Central memory CD8-positive, alpha-beta T cell (primary cell): ENCODE data around the gene MYL7.

Experiments
- ATAC-seq: fragments of 150-1000 bp; cut with Tn5 transposase; replicated peaks from 2 replicates; pipeline ENCODE4 v1.10.0; 2022; ENCODE audit warnings: mild to moderate bottlenecking, moderate FRiP score, moderate number of reproducible peaks; ENCODE audit not compliant: poor library complexity, severe bottlenecking; ENCODE audit errors: extremely low read depth
- DNase-seq, 2 donors: peaks; one replicate each; pipeline ENCODE4 v3.0.0; 2021; ENCODE audit warnings: low spot score in 2 of 2
- H3K27ac Mint-ChIP-seq: one replicate; pipeline ENCODE4 v1.8.0; 2022; ENCODE audit warnings: low read depth, mild to moderate bottlenecking, moderate library complexity, mixed read lengths
- H3K27me3 Mint-ChIP-seq: one replicate; pipeline ENCODE4 v1.8.0; 2022; ENCODE audit warnings: mixed read lengths
- H3K36me3 Mint-ChIP-seq: one replicate; pipeline ENCODE4 v1.8.0; 2022; ENCODE audit warnings: mild to moderate bottlenecking, moderate library complexity, mixed read lengths; ENCODE audit not compliant: insufficient read depth
- H3K4me1 Mint-ChIP-seq: one replicate; pipeline ENCODE4 v1.8.0; 2022; ENCODE audit warnings: mixed read lengths
- H3K4me3 Mint-ChIP-seq: one replicate; pipeline ENCODE4 v1.8.0; 2022; ENCODE audit warnings: mild to moderate bottlenecking, moderate library complexity, mixed read lengths
- H3K9me3 Mint-ChIP-seq: one replicate; pipeline ENCODE4 v1.8.0; 2022; ENCODE audit warnings: mixed read lengths

The MYL7 gene

GRCh38 chr7:44144426-44144967 is 3.4 kb upstream of the MYL7 start:
- H3K4me3 Mint-ChIP-seq = no peak overlapping the region
- no peaks in the 10 kb centered on the region for H3K36me3 Mint-ChIP-seq
- ATAC-seq = no peak

GRCh38 chr7:44143646-44144250 is 2.6 kb upstream of the MYL7 start:
- Mint-ChIP-seq H3K4me3 (no peak overlapping the region), H3K4me1 (no peaks in the 10 kb centered on the region), H3K27ac (no peak overlapping the region), H3K9me3 (no peaks in the 10 kb centered on the region), H3K27me3 (peaks cover 30% of the 10 kb centered on the region), H3K36me3 (no peaks in the 10 kb centered on the region)
- DNase-seq (no peak), ATAC-seq (no peak)

More at GRCh38 chr7:44144426-44144967, 3.4 kb upstream of the MYL7 start:
- DNase-seq = no peak
- Mint-ChIP-seq H3K27ac (no peak overlapping the region), H3K9me3 (no peaks in the 10 kb centered on the region), H3K4me1 (no peaks in the 10 kb centered on the region), H3K27me3 (peaks cover 23% of the 10 kb centered on the region)

DNA sequence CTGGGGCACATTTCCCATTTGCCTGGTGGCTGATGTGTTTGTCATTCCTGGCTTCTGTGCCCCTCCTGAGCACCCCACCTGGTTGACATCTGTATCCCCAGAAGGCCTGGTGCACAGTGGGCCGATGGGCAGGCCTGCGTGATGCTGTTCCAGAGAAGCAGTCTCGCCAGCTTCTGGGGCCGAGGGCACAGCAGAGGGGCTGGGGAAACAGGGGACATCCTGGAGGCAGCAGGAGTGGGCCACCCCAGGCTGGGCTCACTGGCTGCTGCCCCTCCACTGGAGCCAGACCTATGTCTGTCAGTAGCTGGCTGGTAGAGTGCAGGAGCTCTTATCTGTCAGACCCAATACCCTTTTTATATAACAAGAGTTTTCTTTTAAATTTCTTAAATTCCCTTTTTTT is 896 bp upstream of the MYL7 start:
- no peak for ATAC-seq
- Mint-ChIP-seq H3K27me3 (peaks cover 37% of the 10 kb centered on the region), H3K4me1 (no peaks in the 10 kb centered on the region), H3K4me3 (no peak overlapping the region), H3K36me3 (no peaks in the 10 kb centered on the region), H3K9me3 (no peaks in the 10 kb centered on the region), H3K27ac (no peak overlapping the region)
- DNase-seq = no peak

- H3K27me3 Mint-ChIP-seq = peaks cover 33% of the 10 kb centered on the region
- no peak overlapping the region for H3K27ac Mint-ChIP-seq
- no peaks in the 10 kb centered on the region for H3K4me1 Mint-ChIP-seq
- no peaks in the 10 kb centered on the region for H3K9me3 Mint-ChIP-seq
- DNase-seq = no peak
- no peak for ATAC-seq
- peaks cover 2% of the 10 kb centered on the region for H3K36me3 Mint-ChIP-seq
- H3K4me3 Mint-ChIP-seq = no peak overlapping the region
Observed at GRCh38 chr7:44140341-44140740, 791 bp downstream of the MYL7 start.

DNA sequence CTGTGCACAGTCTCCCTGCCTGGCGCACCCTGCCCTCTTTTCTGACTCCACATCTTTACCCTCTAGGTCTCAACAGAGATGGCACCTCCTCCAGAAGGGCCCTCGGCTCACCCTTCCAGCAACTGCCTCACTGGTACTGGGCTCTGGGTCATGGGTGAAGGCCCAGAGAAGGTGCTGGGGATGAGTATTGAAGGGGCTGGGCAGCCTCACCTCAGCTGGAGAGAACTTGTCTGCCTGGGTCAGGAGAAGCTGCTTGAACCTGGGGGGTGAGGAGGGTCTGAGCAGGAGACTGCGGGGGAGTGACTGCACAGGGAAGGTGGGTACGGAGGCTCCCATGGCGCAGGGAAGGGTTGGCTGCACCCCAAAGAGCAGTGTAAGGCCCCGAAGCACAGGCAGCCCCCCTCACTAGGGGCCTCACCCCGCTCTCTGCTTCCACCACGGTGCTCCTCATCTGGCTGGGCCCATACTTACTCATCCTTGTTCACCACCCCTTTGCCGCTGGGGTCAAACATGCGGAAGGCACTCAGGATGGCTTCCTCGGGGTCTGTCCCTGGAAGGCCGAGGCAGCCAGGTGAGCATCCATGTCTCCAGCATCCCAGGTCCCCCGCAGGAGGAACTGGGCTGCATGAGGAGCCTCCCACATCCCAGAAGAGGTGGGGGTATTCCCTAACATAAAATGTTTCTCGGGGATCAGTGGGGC is 1.7 kb downstream of the MYL7 start:
- no peak overlapping the region for H3K4me3 Mint-ChIP-seq
- ATAC-seq (no peak), DNase-seq (no peak)
- H3K4me1 Mint-ChIP-seq = no peaks in the 10 kb centered on the region
- peaks cover 24% of the 10 kb centered on the region for H3K27me3 Mint-ChIP-seq
- no peak overlapping the region for H3K27ac Mint-ChIP-seq
- peaks cover 2% of the 10 kb centered on the region for H3K36me3 Mint-ChIP-seq
- no peaks in the 10 kb centered on the region for H3K9me3 Mint-ChIP-seq

DNA sequence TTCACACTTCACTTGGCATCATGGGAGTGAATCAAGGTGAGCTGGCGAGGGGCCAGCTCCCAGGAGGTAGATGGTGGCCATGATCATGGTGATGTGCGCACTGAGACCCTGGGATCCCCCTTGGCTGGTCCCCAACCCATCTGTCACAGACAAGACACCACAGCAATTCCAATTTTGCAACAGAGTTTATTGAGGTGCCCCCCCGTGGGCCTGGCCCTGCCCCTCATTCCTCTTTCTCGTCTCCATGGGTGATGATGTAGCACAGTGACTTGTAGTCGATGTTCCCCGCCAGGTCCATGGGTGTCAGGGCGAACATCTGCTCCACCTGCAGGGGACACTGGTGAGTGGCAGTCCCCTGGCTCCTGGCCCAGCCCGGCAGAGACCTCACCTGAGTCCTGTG is 2.4 kb downstream of the MYL7 start:
- Mint-ChIP-seq H3K27me3 (peaks cover 24% of the 10 kb centered on the region), H3K9me3 (no peaks in the 10 kb centered on the region), H3K36me3 (peaks cover 2% of the 10 kb centered on the region), H3K27ac (no peak overlapping the region), H3K4me3 (no peak overlapping the region), H3K4me1 (no peaks in the 10 kb centered on the region)
- DNase-seq = no peak
- ATAC-seq = no peak

- Mint-ChIP-seq H3K27me3 (peaks cover 24% of the 10 kb centered on the region), H3K4me3 (no peak overlapping the region), H3K4me1 (no peaks in the 10 kb centered on the region), H3K36me3 (peaks cover 2% of the 10 kb centered on the region), H3K9me3 (no peaks in the 10 kb centered on the region), H3K27ac (no peak overlapping the region)
- ATAC-seq = no peak
- no peak for DNase-seq
Observed at GRCh38 chr7:44136731-44137130, 4.4 kb downstream of the MYL7 start.

DNA sequence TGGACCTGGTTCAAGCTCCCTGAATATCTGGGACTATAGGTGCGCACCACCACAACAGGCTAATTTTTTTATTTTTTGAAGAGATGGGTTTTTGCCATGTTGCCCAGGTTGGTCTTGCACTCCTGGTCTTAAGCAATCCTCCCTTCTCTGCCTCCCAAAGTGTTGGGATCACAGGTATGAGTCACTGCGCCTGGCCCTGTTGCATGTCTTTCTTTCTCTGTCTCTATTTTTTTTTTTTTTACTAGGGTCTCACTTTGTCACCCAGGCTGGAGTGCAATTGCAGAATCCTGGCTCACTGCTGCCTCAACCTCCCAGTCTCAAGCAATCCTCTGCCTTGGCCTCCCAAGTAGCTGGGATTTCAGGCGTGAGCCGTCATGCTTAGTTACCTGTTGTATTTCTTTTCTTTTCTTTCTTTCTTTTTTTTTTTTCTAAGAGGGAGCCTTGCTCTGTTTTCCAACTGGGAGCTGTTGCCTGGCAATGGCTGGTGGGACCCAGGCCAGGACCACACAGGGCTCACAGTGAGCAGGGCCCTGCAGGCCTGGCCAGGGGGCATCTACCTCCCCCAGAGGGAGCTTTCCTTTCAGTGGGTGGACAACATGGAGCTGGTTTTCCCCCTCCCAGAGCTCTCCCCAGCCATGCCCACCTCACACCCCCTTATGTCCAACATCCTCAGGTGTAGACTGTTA is 6.0 kb downstream of the MYL7 start:
- H3K4me3 Mint-ChIP-seq = no peak overlapping the region
- DNase-seq = no peak
- H3K27me3 Mint-ChIP-seq = peaks cover 21% of the 10 kb centered on the region
- no peaks in the 10 kb centered on the region for H3K4me1 Mint-ChIP-seq
- no peaks in the 10 kb centered on the region for H3K9me3 Mint-ChIP-seq
- H3K36me3 Mint-ChIP-seq = peaks cover 2% of the 10 kb centered on the region
- ATAC-seq = no peak
- peak overlapping the region; percentile 16 for H3K27ac Mint-ChIP-seq

DNA sequence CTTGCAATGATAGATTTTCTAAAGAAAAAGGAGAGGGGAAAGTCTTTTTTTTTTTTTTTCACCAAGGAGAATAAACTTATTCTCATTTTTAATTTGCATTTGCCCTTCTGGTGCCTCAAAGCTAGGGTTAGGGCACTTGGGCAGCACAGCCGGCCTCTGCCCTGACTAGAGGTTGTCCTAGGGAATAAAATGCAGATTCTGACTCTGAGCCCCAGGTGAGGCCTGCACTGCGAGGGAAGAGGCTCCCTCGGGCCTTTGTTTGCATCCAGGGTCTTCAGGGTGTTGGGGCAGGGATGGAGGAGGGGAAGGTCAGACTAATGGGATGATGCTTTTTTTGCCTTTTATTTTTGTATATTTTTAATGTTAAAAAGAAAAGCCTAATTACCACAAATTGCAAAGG is 7.8 kb downstream of the MYL7 start:
- Mint-ChIP-seq H3K4me3 (no peak overlapping the region), H3K36me3 (peaks cover 2% of the 10 kb centered on the region), H3K27ac (no peak overlapping the region), H3K27me3 (peaks cover 3% of the 10 kb centered on the region), H3K4me1 (no peaks in the 10 kb centered on the region), H3K9me3 (no peaks in the 10 kb centered on the region)
- DNase-seq = no peak
- no peak for ATAC-seq

GRCh38 chr7:44132039-44132438 is 9.1 kb downstream of the MYL7 start:
- DNase-seq (no peak), ATAC-seq (no peak)
- H3K4me1 Mint-ChIP-seq = no peaks in the 10 kb centered on the region
- no peaks in the 10 kb centered on the region for H3K9me3 Mint-ChIP-seq
- no peak overlapping the region for H3K4me3 Mint-ChIP-seq
- H3K36me3 Mint-ChIP-seq = peaks cover 2% of the 10 kb centered on the region
- H3K27me3 Mint-ChIP-seq = no peaks in the 10 kb centered on the region
- no peak overlapping the region for H3K27ac Mint-ChIP-seq

- no peak overlapping the region for H3K4me3 Mint-ChIP-seq
- H3K4me1 Mint-ChIP-seq = no peaks in the 10 kb centered on the region
- ATAC-seq = no peak
- no peaks in the 10 kb centered on the region for H3K9me3 Mint-ChIP-seq
- H3K27ac Mint-ChIP-seq = no peak overlapping the region
- H3K27me3 Mint-ChIP-seq = no peaks in the 10 kb centered on the region
- no peak for DNase-seq
- H3K36me3 Mint-ChIP-seq = peaks cover 2% of the 10 kb centered on the region
Observed at GRCh38 chr7:44131173-44132029, 9.7 kb downstream of the MYL7 start.
